IPS DF 4.7 (cell line): Measurements from ENCODE around the gene HOXD10.

Experiments used
- DNase-seq: peaks from one replicate; pipeline ENCODE4 v3.0.0-alpha.2; 2013; ENCODE audit warnings: low spot score; ENCODE audit errors: extremely low read depth

The HOXD10 gene

DNA sequence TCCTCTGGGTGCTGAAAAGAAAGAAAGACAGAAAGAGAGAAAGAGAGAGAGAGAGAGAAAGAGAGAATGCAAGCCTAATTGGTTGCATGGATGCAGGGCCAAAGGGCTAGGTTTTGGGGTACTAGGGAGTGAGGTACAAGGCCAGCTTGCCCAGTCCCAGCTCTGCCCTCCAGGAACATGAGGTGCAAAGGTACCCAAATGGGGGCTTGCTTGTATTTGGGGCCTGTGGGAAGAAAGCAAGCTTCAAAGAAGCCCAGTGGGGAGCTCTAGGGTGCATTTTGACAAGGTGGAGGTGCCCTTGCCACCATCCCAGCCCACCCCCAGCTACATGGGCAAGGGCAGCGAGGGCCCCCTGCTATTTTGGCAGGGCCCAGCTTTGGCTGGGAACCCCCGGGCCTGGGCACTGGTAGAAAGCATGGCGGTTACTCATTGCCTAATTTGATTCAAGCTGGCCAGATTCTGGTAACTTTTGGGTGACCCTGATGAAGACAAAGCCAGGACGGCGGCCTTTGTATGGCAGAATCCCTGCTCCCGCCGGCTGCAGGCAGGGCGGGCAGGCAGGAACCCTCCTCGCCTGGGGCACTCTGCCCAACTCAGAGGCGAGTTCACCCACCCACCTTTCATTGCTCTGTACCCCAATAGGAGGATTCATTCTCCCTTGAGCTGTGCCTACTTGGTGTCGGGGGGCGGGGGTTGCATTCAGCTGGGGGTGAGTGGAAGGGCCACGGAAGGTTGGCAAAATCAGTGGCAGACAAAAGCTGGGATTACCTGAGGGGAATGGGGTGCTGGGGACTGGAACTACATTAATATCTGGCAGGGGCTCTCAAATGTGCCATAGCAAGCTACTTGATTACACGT is 34.2 kb downstream of the HOXD10 start:
- no peak for DNase-seq

GRCh38 chr2:176151442-176152287 is 35.1 kb downstream of the HOXD10 start, which contains the start of gene HOXD4:
TSS of gene HOXD4 (plus strand) at chr2:176151550. CDS start at chr2:176151634, 84 bp downstream.
- no peak for DNase-seq

GRCh38 chr2:176152350-176153181 is 36.0 kb downstream of the HOXD10 start:
- no peak for DNase-seq

- DNase-seq = no peak
These were observed 38.1 kb downstream of the HOXD10 start for GRCh38 chr2:176154576-176155252.

DNA sequence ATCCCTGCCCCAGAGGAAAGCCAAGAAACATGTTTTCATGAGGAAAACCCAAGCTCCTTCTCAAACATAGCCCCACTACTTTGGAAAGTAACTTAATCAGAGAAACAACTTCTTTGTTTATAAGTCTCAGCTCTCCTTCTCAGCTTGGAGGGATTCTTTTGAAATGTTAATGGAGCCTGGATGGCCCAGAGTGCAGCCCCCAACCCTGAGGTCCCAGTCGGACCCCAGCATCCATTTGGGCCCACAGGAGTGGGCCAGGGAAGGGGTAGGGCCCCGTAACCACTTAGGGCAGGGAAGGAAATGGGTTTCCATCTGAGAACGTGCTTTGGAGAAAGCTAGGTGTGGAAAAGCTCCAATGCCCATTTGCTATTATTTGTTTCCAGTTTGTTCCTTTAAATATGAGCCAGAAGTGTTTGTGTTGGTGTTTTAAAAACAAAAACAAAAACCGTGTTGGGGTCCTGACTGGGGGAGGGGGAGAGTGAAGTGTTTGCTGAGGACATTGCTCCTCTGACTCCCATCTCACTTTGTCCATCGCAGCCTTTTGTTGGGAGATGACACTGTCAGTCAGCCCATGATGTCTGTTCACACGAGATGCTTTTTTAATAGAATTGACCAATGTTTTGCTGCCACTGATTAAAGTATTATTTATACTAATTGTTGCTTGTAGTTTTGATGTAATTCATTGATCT is 38.9 kb downstream of the HOXD10 start:
- DNase-seq = no peak

- DNase-seq = no peak
These were observed 39.8 kb downstream of the HOXD10 start for GRCh38 chr2:176156301-176156806.

DNA sequence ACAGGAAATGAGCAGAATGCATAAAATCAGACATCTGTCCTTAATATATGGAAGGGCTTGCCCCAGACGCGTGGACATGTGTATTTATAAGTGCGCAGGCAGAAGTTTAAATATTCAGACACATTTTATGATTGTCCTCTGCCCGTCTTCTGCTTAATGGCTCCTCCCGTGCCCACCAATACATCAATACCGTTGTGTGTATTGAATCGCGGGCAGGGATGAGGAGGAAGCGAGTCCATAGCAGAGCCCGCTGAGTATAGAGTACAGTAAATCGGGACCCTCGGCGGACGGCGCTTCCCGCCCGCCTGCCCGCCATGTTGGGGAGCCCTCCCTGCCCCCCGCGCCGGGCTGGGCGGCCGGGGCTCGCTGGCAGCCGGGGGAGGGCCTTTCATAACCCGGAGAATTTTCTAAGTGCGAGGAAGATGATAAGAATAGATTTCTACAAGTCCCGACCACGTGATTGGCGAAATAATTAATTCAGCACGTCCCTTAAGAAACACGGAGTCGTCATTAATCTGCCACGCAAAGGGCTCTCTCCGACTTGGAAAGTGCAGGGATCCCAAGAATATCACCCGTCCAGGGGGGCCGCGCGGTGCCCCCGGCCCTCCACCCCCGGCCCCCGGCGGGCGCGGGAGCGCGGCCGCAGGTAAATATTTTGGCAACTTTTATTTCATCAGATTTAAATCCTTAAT is 40.4 kb downstream of the HOXD10 start, which contains the start of gene HOXD3:
Gene HOXD3, plus strand, starts transcription at position 501 of the 692 bp plus-strand sequence. CDS start 11,808 bp downstream, outside the sequence.
- no peak for DNase-seq

DNA sequence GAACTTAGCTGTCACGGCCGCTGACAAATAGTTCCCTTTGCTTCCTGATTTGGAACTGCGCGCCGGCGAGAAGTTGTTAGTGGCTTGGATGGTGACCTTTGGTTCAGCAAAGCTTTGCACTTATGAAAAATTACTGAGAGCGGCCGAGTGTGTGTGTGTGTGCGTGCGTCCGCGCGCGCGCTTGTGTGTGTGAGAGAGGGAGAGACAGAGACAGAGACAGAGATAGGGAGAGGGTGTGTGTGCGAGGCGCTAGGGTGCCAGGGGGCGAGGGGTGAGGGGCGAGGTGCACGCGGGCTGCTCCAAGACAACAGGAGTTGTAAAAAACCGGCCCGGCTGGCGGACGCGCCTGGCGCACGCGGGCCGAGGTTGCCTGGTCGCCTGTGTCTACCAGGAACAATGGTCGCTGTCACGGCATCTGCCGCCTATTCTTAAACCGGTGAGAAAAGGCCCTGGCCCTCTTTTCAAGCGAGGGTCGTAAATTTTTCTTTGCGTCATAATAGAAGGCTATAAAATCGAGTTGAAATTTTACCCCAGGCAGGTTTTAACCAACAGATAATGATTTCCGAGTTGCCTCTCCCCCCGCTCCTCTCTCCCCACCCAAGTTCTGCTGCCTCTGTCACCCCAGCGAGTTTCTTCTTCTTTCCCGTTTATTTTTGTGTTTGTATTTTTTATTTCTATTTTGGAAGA is 41.1 kb downstream of the HOXD10 start:
- DNase-seq = no peak

- DNase-seq = no peak
These were observed 41.6 kb downstream of the HOXD10 start for GRCh38 chr2:176158186-176158591.

- DNase-seq = no peak
These were observed 42.5 kb downstream of the HOXD10 start for GRCh38 chr2:176158855-176159662.

- DNase-seq = no peak
These were observed 43.2 kb downstream of the HOXD10 start for GRCh38 chr2:176159663-176160250.

DNA sequence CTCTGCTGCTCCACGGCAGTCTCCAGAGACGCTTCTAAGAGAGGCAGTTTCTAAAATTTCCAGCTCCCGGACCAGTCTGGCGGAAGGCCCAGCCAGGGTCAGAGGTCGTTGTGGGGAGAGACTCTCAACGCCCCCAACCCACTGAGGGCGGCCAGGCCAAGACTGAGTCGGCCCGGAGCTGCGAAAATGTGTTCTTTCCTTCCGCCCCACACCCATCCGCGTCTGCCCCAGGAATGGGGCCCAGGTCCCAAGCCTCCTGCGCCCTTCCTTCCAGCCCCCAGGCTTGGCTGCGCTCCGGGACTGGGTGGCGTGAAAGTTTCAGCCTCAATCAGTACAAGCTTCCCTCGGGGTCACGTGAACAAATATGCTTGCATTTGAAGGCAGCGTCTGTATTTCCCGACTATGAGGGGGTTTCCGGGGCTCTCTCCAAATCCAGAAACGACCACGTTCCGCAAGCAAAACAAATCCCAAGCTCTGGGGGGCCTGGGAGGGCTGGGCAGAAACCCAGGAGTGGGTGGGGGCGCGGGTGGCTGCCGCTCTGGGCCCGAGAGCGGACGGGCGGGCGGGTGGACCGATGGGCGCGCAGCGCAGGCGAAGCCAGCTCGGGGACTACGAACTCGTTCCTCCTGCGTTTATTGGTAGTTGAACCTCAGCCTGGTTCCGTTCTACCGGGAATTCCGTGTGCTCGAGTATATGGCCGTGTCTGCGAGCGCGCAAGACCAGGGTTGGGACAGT is 43.8 kb downstream of the HOXD10 start:
- DNase-seq = no peak

GRCh38 chr2:176160986-176161824 is 44.6 kb downstream of the HOXD10 start:
- DNase-seq = no peak

DNA sequence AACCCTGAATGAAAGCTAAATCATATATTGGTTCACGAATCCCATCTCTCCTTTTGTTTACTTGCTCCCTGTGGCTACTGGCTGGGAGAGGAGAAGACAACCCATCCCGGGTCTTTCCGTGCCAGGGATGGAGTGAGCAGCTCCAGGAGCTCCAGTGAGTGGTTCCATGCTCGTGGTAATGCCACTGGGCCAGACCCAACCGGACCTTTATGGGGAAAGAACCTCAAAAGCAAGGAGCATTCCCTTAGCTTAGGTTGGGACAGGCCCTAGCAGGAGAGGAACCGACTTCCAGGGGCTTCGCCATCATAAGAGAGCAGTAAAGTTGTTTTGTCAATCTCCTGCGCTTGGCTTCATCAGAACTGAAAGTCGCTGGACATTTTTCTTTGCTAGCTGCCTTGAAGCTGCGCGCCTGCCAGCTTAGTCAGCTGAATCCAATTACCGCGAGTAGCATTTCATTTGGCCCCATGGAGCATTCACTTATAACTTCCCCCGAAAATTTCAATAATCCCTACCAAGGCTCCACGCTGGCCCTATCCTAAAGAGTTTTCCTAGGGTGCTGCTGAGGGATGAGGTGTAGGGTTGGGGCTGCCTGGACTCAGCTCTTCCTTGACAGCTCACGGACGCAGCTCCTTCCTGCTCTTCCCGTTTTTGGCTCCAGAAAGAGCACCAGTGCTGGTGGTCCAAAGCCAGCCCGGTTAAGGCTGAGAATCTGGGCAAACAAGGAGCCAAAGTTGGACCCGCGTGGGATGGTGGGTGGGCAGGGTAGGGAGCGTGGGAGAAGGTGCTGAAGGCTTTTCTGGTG is 45.4 kb downstream of the HOXD10 start:
- DNase-seq = no peak
